ENCODE results near the gene UBE2G2. TPM values are rescaled to one million over a fixed set of nuclear protein-coding genes. Genes with fewer than 3 reads are reported as not detected.
A peak's percentile ranks its signal among the peaks of the same experiment; 100 is the strongest.
"Not testable (repeated sequence)": the region's sequence is repeated elsewhere in the genome, so short reads cannot be mapped to it uniquely, and the experiment has no call there.

The UBE2G2 gene
- total RNA-seq, 2 donors from 2014 or later: 89.7 to 164 TPM

GRCh38 chr21:44842087-44842486, 40.5 kb upstream of the UBE2G2 start:
- H3K27me3 Mint-ChIP-seq: peaks cover 0 to 3% of the 10 kb centered on the region in 2 donors
- H3K4me1 Mint-ChIP-seq (ENCODE audit: low read depth in 2 of 2): peaks cover 6 to 7% of the 10 kb centered on the region in 2 donors
- H3K27ac Mint-ChIP-seq: peak overlapping the region in 1 of 2 donors; percentile 34

DNA sequence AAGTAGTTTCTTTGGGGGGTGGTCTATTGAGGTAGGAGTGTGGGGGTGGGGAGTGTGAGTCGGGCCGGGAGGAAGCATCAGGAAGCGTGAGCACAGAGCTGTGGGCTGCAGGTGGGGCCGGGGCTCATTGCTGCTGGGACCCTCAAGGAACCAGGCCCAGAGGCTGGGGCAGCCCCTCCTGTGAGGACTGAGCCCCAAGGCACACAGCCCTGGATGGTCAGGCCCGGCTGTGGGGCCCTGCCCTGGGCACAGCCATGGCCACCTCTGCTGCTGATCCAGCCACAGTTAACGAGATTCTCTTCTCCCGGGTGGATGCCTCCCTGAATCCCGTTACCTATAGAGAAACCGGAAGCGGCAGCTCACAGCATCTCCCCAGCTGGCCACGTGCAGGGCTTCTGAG, 39.2 kb upstream of the UBE2G2 start:
- Mint-ChIP-seq H3K9me3 (no peaks in the 10 kb centered on the region), H3K4me3 (no peak overlapping the region), H3K27ac (no peak overlapping the region), H3K36me3 (no peaks in the 10 kb centered on the region), H3K4me1 (ENCODE audit: low read depth in 2 of 2) (no peaks in the 10 kb centered on the region), H3K27me3 (peaks cover 0 to 3% of the 10 kb centered on the region in 2 donors)
- ATAC-seq (no peak), DNase-seq (ENCODE audit: low spot score) (no peak)

More at GRCh38 chr21:44842087-44842486, 40.5 kb upstream of the UBE2G2 start:
- no peak overlapping the region for H3K4me3 Mint-ChIP-seq
- DNase-seq (ENCODE audit: low spot score) (no peak), ATAC-seq (no peak)
- no peaks in the 10 kb centered on the region for H3K9me3 Mint-ChIP-seq
- H3K36me3 Mint-ChIP-seq: no peaks in the 10 kb centered on the region

- H3K27ac Mint-ChIP-seq: no peak overlapping the region
- H3K4me1 Mint-ChIP-seq (ENCODE audit: low read depth in 2 of 2): no peaks in the 10 kb centered on the region
- ATAC-seq: no peak
- H3K4me3 Mint-ChIP-seq: no peak overlapping the region
- H3K27me3 Mint-ChIP-seq: peaks cover 0 to 3% of the 10 kb centered on the region in 2 donors
- DNase-seq (ENCODE audit: low spot score): no peak
- H3K36me3 Mint-ChIP-seq: no peaks in the 10 kb centered on the region
- H3K9me3 Mint-ChIP-seq: no peaks in the 10 kb centered on the region
These were observed 37.3 kb upstream of the UBE2G2 start for GRCh38 chr21:44838951-44839350.

GRCh38 chr21:44838039-44838895, 36.6 kb upstream of the UBE2G2 start:
- ATAC-seq (no peak), DNase-seq (ENCODE audit: low spot score) (no peak)
- Mint-ChIP-seq H3K27ac (no peak overlapping the region), H3K27me3 (peaks cover 0 to 3% of the 10 kb centered on the region in 2 donors), H3K36me3 (no peaks in the 10 kb centered on the region), H3K4me3 (no peak overlapping the region), H3K9me3 (no peaks in the 10 kb centered on the region), H3K4me1 (ENCODE audit: low read depth in 2 of 2) (no peaks in the 10 kb centered on the region)

- ATAC-seq (peak in 1 of 2 donors; percentile 7), DNase-seq (ENCODE audit: low spot score) (no peak)
- H3K4me3 Mint-ChIP-seq: no peak overlapping the region
- no peaks in the 10 kb centered on the region for H3K36me3 Mint-ChIP-seq
- H3K9me3 Mint-ChIP-seq: no peaks in the 10 kb centered on the region
- no peak overlapping the region for H3K27ac Mint-ChIP-seq
- H3K4me1 Mint-ChIP-seq (ENCODE audit: low read depth in 2 of 2): no peaks in the 10 kb centered on the region
- H3K27me3 Mint-ChIP-seq: peaks cover 0 to 2% of the 10 kb centered on the region in 2 donors
These were observed 35.9 kb upstream of the UBE2G2 start for GRCh38 chr21:44837537-44837936.

DNA sequence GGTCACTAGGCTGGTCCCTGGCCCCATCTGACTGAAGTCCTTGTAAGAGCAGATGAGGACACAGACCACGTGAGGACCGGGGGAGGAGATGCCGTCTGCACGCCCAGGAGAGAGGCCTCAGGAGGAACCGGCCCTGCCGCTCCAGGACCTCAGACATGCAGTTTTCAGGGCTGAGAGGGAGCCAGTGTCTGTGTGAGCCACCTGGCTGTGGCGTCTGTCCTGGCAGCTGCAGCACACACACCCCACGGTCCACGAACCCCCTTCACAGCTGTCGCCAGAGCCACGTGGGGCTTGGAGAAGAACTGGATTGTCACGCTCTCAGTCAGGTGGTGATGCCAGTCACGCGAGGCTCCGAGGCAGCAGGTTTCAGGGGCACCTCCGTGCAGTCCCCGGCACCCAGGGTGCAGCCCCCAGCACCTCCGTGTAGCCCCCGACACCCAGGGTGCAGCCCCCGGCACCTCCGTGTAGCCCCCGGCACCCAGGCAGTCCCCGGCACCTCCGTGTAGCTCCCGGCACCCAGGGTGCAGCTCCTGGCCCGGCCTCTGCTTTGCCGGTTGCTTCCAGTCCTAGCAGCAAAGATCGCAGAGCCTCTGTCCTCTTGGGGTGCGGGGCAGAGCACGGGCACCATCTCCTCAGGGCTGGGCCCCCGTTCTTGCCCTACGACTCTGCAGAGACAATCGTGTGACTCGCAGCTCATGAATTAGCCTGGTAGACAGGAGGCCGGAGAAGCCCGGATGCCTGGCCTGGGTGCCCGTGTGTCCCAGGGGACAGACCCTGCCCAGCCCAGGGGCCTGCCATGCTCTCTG, 35.2 kb upstream of the UBE2G2 start:
- no peak for DNase-seq (ENCODE audit: low spot score)
- peak in 1 of 2 donors; percentile 3 for ATAC-seq
- Mint-ChIP-seq H3K9me3 (no peaks in the 10 kb centered on the region), H3K27ac (no peak overlapping the region), H3K4me3 (no peak overlapping the region), H3K27me3 (no peaks in the 10 kb centered on the region), H3K4me1 (ENCODE audit: low read depth in 2 of 2) (no peaks in the 10 kb centered on the region), H3K36me3 (no peaks in the 10 kb centered on the region)

- Mint-ChIP-seq H3K27me3 (no peaks in the 10 kb centered on the region), H3K36me3 (no peaks in the 10 kb centered on the region), H3K9me3 (no peaks in the 10 kb centered on the region), H3K4me3 (no peak overlapping the region), H3K27ac (no peak overlapping the region), H3K4me1 (ENCODE audit: low read depth in 2 of 2) (no peaks in the 10 kb centered on the region)
- ATAC-seq (no peak), DNase-seq (ENCODE audit: low spot score) (no peak)
These were observed 34.7 kb upstream of the UBE2G2 start for GRCh38 chr21:44836349-44836665.

- Mint-ChIP-seq H3K36me3 (no peaks in the 10 kb centered on the region), H3K9me3 (no peaks in the 10 kb centered on the region), H3K4me1 (ENCODE audit: low read depth in 2 of 2) (no peaks in the 10 kb centered on the region), H3K27ac (no peak overlapping the region), H3K27me3 (no peaks in the 10 kb centered on the region), H3K4me3 (no peak overlapping the region)
- ATAC-seq (no peak), DNase-seq (ENCODE audit: low spot score) (no peak)
These were observed 34.0 kb upstream of the UBE2G2 start for GRCh38 chr21:44835647-44835973.

- no peak overlapping the region for H3K4me3 Mint-ChIP-seq
- no peak for DNase-seq (ENCODE audit: low spot score)
- no peak for ATAC-seq
- peaks cover 0 to under 1% of the 10 kb centered on the region in 2 donors for H3K4me1 Mint-ChIP-seq (ENCODE audit: low read depth in 2 of 2)
- H3K9me3 Mint-ChIP-seq: no peaks in the 10 kb centered on the region
- H3K36me3 Mint-ChIP-seq: no peaks in the 10 kb centered on the region
- H3K27me3 Mint-ChIP-seq: no peaks in the 10 kb centered on the region
- H3K27ac Mint-ChIP-seq: no peak overlapping the region
These were observed 33.5 kb upstream of the UBE2G2 start for GRCh38 chr21:44834951-44835646.

DNA sequence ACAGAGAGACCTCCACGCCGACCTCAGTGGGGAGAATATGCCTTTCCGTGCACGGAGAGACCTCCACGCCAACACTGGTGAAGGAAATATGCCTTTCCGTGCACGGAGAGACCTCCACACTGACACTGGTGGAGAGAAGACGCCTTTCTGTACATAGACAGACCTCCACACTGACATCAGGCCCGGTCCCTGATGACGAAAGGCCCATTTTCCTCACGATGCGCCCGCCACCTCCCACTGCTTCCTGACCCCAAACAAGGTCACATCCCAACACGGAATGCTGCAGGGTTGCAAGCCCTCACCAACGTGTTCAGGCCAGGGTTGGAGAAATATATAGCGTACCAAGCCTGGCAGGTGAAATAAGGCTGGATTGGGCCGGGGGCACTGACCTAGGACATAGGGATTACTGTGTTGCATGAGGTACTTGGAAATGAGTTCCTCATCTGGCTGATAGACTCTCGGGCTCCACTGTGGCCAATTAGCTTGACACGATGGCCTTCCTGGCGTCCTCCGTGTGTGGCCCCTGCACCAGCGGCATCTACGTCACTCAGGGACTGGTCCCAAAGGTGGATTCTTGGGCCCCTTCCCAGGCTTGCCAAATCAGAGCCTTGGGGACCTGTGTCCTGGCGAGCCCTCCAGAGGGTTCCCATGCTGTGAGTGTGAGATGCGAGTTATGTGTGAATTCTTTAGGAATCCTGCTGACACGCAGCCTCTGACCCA, 32.8 kb upstream of the UBE2G2 start:
- Mint-ChIP-seq H3K4me3 (no peak overlapping the region), H3K9me3 (no peaks in the 10 kb centered on the region), H3K27ac (no peak overlapping the region), H3K27me3 (no peaks in the 10 kb centered on the region), H3K4me1 (ENCODE audit: low read depth in 2 of 2) (peaks cover 6 to 8% of the 10 kb centered on the region in 2 donors), H3K36me3 (no peaks in the 10 kb centered on the region)
- peak in 1 of 2 donors; percentile 36 for ATAC-seq
- DNase-seq (ENCODE audit: low spot score): no peak

DNA sequence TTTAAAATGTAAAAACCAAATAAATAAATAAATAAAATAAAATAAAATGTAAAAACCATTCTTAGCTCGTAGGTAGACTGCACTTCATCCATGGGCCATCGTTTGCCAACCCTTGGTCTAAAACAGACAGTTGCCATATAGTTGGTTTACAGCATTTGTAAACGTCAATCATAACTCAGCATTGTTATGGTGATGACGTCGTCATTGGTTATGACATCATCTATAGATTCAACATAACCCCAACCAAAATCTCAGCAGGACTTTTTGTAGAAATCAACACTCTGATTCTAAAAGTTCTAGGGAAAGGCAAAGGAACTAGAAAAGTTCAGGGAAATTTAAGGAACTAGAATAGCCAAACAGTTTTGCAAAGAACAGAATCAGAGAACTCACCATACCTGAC, 32.0 kb upstream of the UBE2G2 start:
- Mint-ChIP-seq H3K4me1 (ENCODE audit: low read depth in 2 of 2) (peaks cover 9 to 10% of the 10 kb centered on the region in 2 donors), H3K27ac (no peak overlapping the region), H3K4me3 (no peak overlapping the region), H3K9me3 (no peaks in the 10 kb centered on the region), H3K36me3 (no peaks in the 10 kb centered on the region), H3K27me3 (no peaks in the 10 kb centered on the region)
- DNase-seq (ENCODE audit: low spot score) (no peak), ATAC-seq (no peak)

DNA sequence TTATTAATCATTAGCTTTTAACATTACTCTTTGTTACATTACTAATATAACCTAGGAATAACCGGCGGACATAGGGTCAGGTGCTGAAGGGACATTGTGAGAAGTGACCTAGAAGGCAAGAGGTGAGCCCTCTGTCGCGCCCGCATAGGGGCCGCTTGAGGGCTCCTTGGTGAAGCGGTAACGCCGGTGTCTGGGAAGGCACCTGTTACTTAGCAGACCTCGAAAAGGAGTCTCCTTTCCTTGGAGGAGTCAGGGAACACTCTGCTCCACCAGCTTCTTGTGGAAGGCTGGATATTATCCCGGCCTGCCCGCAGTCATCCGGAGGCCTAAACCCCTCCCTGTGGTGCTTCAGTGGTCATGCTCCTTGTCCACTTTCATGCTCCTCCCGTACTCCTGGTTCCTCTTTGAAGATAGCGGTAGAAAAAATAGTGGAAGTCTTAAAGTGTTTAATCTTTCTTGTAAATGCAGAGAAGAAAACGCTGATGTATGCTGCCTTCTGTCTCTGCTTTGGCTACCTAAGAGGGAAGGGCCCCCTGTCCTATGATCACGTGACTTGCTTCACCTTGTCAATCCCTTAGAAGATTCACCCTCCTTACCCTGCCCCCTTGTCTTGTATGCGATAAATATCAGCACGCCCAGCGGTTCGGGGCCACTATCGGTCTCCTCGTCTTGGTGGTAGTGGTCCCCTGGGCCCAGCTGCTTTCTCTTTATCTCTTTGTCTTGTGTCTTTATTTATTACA, 31.1 kb upstream of the UBE2G2 start:
- H3K27ac Mint-ChIP-seq; DNase-seq (ENCODE audit: low spot score); H3K9me3 Mint-ChIP-seq; H3K27me3 Mint-ChIP-seq; H3K4me3 Mint-ChIP-seq; H3K36me3 Mint-ChIP-seq; ATAC-seq: not testable (repeated sequence)
- H3K4me1 Mint-ChIP-seq (ENCODE audit: low read depth in 2 of 2): peaks cover 11 to 14% of the 10 kb centered on the region in 2 donors

Data from natural killer cell treated with Interleukin-12 subunit alpha and Interleukin-12 subunit beta and Interleukin-15 and Interleukin-18, amount 100 ng/mL, for 72 hours (primary cell).